Ishikawa (cell line): ENCODE results near the gene MLLT10.

Experiments used
- CEBPB ChIP-seq: IDR thresholded peaks from 2 replicates; pipeline ENCODE4 v1.6.1; 2012
- CREB1 ChIP-seq: IDR thresholded peaks from 2 replicates; pipeline ENCODE4 v1.6.1; 2012; ENCODE audit warnings: low read depth
- EGR1 ChIP-seq: IDR thresholded peaks from 2 replicates; pipeline ENCODE4 v1.6.1; 2012
- EP300 ChIP-seq: IDR thresholded peaks from 2 replicates; pipeline ENCODE4 v1.6.1; 2012; ENCODE audit warnings: borderline replicate concordance
- FOXM1 ChIP-seq: IDR thresholded peaks from 2 replicates; pipeline ENCODE4 v1.6.1; 2012; ENCODE audit warnings: low read depth, borderline replicate concordance
- MAX ChIP-seq: IDR thresholded peaks from 2 replicates; pipeline ENCODE4 v1.6.1; 2012
- NFIC ChIP-seq: IDR thresholded peaks from 2 replicates; pipeline ENCODE4 v1.6.1; 2012
- RAD21 ChIP-seq: IDR thresholded peaks from 2 replicates; pipeline ENCODE4 v1.6.1; 2012; ENCODE audit warnings: low read depth
- TAF1 ChIP-seq: IDR thresholded peaks from 2 replicates; pipeline ENCODE4 v1.6.1; 2012; ENCODE audit warnings: low read depth, mild to moderate bottlenecking
- TCF12 ChIP-seq: IDR thresholded peaks from 2 replicates; pipeline ENCODE4 v1.6.1; 2012; ENCODE audit warnings: low read depth
- TEAD4 ChIP-seq: IDR thresholded peaks from 2 replicates; pipeline ENCODE4 v1.6.1; 2012
- YY1 ChIP-seq: IDR thresholded peaks from 2 replicates; pipeline ENCODE4 v1.6.1; 2012; ENCODE audit warnings: low read depth
- ZBTB7A ChIP-seq: IDR thresholded peaks from 2 replicates; pipeline ENCODE4 v1.6.1; 2012; ENCODE audit warnings: low read depth
- TF ChIP-seq, protein P1 (sequence below): IDR thresholded peaks from 2 replicates; pipeline ENCODE4 v1.6.1; 2012
- TF ChIP-seq, protein P2 (sequence below): IDR thresholded peaks from 2 replicates; pipeline ENCODE4 v1.6.1; 2012; ENCODE audit warnings: low read depth, mild to moderate bottlenecking

MLLT10 gene

DNA sequence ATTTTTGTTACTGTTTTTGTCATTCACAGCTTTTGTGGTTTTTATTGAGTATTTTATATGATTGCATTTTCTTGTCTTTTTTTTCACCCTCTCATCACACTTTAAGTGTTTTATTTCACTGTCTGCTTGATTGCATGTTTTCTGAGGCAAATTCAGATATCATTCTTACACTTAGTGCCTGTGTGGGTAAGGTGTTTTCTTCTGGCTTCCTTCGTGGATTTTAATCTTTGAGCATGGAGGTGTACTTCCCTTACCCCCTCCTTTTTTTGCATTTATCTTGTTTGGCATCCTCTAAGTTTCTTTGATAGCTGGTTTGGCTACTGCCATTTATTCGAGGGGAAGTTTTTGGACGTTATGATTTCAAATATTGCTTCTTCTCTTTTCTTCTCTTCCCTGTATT lies 127.9 kb downstream of the MLLT10 start:
- TF ChIP-seq FOXM1, result no peak
- TF ChIP-seq TEAD4, result no peak
- no peak for TF ChIP-seq EP300
- no peak for TF ChIP-seq CEBPB
- TF ChIP-seq, protein P1, sequence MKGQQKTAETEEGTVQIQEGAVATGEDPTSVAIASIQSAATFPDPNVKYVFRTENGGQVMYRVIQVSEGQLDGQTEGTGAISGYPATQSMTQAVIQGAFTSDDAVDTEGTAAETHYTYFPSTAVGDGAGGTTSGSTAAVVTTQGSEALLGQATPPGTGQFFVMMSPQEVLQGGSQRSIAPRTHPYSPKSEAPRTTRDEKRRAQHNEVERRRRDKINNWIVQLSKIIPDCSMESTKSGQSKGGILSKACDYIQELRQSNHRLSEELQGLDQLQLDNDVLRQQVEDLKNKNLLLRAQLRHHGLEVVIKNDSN, result no peak

GRCh38 chr10:21662635-21663034 lies 128.6 kb downstream of the MLLT10 start:
- TF ChIP-seq, protein P1, result no peak
- TF ChIP-seq YY1, result no peak
- no peak for TF ChIP-seq EP300
- no peak for TF ChIP-seq TEAD4

GRCh38 chr10:21668831-21669230 lies 134.8 kb downstream of the MLLT10 start:
- TF ChIP-seq EP300, result no peak
- TF ChIP-seq ZBTB7A, result no peak
- no peak for TF ChIP-seq FOXM1
- no peak for TF ChIP-seq EGR1
- no peak for TF ChIP-seq CREB1
- no peak for TF ChIP-seq TAF1
- TF ChIP-seq MAX, result no peak
- TF ChIP-seq, protein P2, sequence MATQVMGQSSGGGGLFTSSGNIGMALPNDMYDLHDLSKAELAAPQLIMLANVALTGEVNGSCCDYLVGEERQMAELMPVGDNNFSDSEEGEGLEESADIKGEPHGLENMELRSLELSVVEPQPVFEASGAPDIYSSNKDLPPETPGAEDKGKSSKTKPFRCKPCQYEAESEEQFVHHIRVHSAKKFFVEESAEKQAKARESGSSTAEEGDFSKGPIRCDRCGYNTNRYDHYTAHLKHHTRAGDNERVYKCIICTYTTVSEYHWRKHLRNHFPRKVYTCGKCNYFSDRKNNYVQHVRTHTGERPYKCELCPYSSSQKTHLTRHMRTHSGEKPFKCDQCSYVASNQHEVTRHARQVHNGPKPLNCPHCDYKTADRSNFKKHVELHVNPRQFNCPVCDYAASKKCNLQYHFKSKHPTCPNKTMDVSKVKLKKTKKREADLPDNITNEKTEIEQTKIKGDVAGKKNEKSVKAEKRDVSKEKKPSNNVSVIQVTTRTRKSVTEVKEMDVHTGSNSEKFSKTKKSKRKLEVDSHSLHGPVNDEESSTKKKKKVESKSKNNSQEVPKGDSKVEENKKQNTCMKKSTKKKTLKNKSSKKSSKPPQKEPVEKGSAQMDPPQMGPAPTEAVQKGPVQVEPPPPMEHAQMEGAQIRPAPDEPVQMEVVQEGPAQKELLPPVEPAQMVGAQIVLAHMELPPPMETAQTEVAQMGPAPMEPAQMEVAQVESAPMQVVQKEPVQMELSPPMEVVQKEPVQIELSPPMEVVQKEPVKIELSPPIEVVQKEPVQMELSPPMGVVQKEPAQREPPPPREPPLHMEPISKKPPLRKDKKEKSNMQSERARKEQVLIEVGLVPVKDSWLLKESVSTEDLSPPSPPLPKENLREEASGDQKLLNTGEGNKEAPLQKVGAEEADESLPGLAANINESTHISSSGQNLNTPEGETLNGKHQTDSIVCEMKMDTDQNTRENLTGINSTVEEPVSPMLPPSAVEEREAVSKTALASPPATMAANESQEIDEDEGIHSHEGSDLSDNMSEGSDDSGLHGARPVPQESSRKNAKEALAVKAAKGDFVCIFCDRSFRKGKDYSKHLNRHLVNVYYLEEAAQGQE, result no peak
- no peak for TF ChIP-seq NFIC

DNA sequence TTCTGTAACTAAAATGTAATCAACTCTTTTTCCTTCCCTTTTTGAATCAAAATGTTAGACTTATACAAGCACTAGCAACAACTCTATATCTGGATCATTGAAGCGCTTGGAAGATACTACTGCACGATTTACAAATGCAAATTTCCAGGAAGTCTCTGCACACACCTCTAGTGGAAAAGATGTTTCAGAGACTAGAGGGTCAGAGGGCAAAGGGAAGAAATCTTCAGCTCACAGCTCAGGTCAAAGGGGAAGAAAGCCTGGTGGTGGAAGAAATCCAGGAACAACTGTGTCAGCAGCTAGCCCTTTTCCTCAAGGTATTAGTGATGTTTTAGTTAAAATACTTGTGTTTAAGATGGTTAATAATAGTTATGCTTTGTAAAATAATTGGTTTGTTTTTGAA lies 136.4 kb downstream of the MLLT10 start:
- TF ChIP-seq YY1 (no peak), TCF12 (no peak), EP300 (no peak), TAF1 (no peak), NFIC (no peak), CREB1 (no peak)

DNA sequence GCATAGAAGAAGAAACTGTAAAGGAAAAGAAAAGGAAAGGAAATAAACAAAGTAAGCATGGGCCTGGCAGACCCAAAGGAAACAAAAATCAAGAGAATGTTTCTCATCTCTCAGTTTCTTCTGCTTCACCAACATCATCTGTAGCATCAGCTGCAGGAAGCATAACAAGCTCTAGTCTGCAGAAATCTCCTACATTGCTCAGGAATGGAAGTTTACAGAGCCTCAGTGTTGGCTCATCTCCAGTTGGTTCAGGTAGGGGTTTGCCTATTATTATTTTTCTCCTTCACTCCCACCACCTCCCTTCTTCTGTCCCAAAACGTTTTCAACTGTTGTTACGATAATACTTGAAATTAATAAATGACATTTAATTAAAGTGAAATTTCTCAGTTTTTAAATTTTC lies 139.6 kb downstream of the MLLT10 start:
- TF ChIP-seq EGR1 (no peak), ZBTB7A (no peak), EP300 (no peak), CEBPB (no peak), TCF12 (no peak), YY1 (no peak), TEAD4 (no peak), TAF1 (no peak), CREB1 (no peak), NFIC (no peak), FOXM1 (no peak), MAX (no peak), RAD21 (no peak)
- TF ChIP-seq, protein P2, result no peak
- TF ChIP-seq, protein P1, result no peak

GRCh38 chr10:21675157-21675796 lies 141.2 kb downstream of the MLLT10 start:
- peak; percentile 45 for TF ChIP-seq RAD21
- no peak for TF ChIP-seq CREB1

DNA sequence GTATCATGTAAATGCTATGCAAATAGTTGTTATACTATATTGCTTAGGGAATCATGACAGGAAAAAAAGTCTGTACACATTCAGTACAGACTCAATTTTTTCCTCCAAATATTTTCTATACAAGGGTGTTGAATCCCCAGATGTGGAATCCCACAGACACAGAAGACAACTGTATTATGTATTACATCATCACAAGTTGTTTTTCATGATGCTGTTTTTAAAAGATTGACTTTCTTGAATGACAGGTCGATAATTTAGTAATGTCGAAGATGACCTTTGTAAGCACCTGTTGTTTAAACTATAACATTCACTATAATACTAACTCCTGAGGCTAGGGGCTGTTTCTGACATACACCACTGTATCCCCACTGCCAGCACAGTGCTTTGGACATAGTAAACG lies 143.5 kb downstream of the MLLT10 start:
- no peak for TF ChIP-seq FOXM1
- TF ChIP-seq TCF12, result no peak
- no peak for TF ChIP-seq CEBPB
- no peak for TF ChIP-seq EGR1
- no peak for TF ChIP-seq MAX
- TF ChIP-seq CREB1, result no peak
- no peak for TF ChIP-seq EP300
- no peak for TF ChIP-seq NFIC
- TF ChIP-seq, protein P1, result no peak
- TF ChIP-seq, protein P2, result no peak
- no peak for TF ChIP-seq RAD21
- no peak for TF ChIP-seq TEAD4
- no peak for TF ChIP-seq ZBTB7A
- no peak for TF ChIP-seq YY1
- TF ChIP-seq TAF1, result no peak
